GM23338 (cell line): ENCODE measurements around the gene HMGCLL1. TPM values are rescaled to one million over a fixed set of nuclear protein-coding genes. Genes with fewer than 3 reads are reported as not detected.

ENCODE experiments used
- ATAC-seq: fragments of 200-7000 bp; cut with Tn5 transposase; 3 replicates; pipeline ENCODE4 v1.9.1; 2020
- DNase-seq: peaks from one replicate; pipeline ENCODE4 v3.0.0-alpha.2; 2015; ENCODE audit warnings: low spot score
- H2AFZ ChIP-seq: fragments of 200-600 bp; sonication (generic); 2 replicates; pipeline ENCODE4 v1.8.0; 2016; ENCODE audit warnings: antibody characterized with exemption, mild to moderate bottlenecking, moderate library complexity
- H3F3A ChIP-seq: fragments of 200-600 bp; sonication (generic); replicated peaks from 2 replicates; pipeline ENCODE4 v1.8.0; 2017; ENCODE audit warnings: antibody characterized with exemption, mixed run types, low read depth
- H3K27ac ChIP-seq: fragments of 200-600 bp; sonication (generic); 2 replicates; pipeline ENCODE4 v1.6.1; 2016; ENCODE audit warnings: low read depth
- H3K27me3 ChIP-seq: fragments of 200-600 bp; sonication (generic); 2 replicates; pipeline ENCODE4 v1.8.0; 2016; ENCODE audit warnings: mild to moderate bottlenecking, mixed run types, moderate library complexity; ENCODE audit not compliant: insufficient read depth
- H3K36me3 ChIP-seq: fragments of 200-600 bp; sonication (generic); 2 replicates; pipeline ENCODE4 v1.8.0; 2016; ENCODE audit warnings: mild to moderate bottlenecking; ENCODE audit not compliant: insufficient read depth
- H3K4me1 ChIP-seq: fragments of 200-600 bp; sonication (generic); 2 replicates; pipeline ENCODE4 v1.8.0; 2016; ENCODE audit warnings: mild to moderate bottlenecking, moderate library complexity; ENCODE audit not compliant: insufficient read depth
- H3K4me2 ChIP-seq: fragments of 200-600 bp; sonication (generic); 2 replicates; pipeline ENCODE4 v1.7.1; 2017; ENCODE audit warnings: mixed run types
- H3K4me3 ChIP-seq: fragments of 200-600 bp; sonication (generic); 2 replicates; pipeline ENCODE4 v1.6.1; 2016; ENCODE audit warnings: mixed run types
- H3K79me2 ChIP-seq: fragments of 200-600 bp; sonication (generic); replicated peaks from 2 replicates; pipeline ENCODE4 v1.8.0; 2017; ENCODE audit warnings: mild to moderate bottlenecking; ENCODE audit not compliant: insufficient read depth
- H3K9me2 ChIP-seq: fragments of 200-600 bp; sonication (generic); 2 replicates; pipeline ENCODE4 v1.8.0; 2017; ENCODE audit not compliant: insufficient read depth
- H4K20me1 ChIP-seq: fragments of 200-600 bp; sonication (generic); replicated peaks from 2 replicates; pipeline ENCODE4 v1.8.0; 2017; ENCODE audit warnings: mild to moderate bottlenecking; ENCODE audit not compliant: insufficient read depth
- H3K27ac Mint-ChIP-seq: 2 replicates; pipeline ENCODE4 v1.8.0; 2020; ENCODE audit warnings: inconsistent platforms, mild to moderate bottlenecking, moderate library complexity, mixed read lengths
- H3K27me3 Mint-ChIP-seq: 3 replicates; pipeline ENCODE4 v1.8.0; 2022; ENCODE audit warnings: low read depth, mild to moderate bottlenecking, moderate library complexity, mixed read lengths, inconsistent platforms; ENCODE audit not compliant: insufficient read depth, poor library complexity
- H3K36me3 Mint-ChIP-seq: 3 replicates; pipeline ENCODE4 v1.8.0; 2021; ENCODE audit warnings: low read depth, mild to moderate bottlenecking, inconsistent platforms, moderate library complexity, mixed read lengths
- H3K4me1 Mint-ChIP-seq: 3 replicates; pipeline ENCODE4 v1.8.0; 2020; ENCODE audit warnings: mild to moderate bottlenecking, inconsistent platforms, mixed read lengths
- H3K4me3 Mint-ChIP-seq: 3 replicates; pipeline ENCODE4 v1.8.0; 2021; ENCODE audit warnings: moderate library complexity, mild to moderate bottlenecking, inconsistent platforms, mixed read lengths
- H3K9me3 Mint-ChIP-seq: 3 replicates; pipeline ENCODE4 v1.8.0; 2020; ENCODE audit warnings: moderate library complexity, mild to moderate bottlenecking, inconsistent platforms, mixed read lengths
- CREB1 ChIP-seq: fragments of 250-450 bp; sonication (Bioruptor Pico); IDR thresholded peaks from 2 replicates; pipeline ENCODE4 v1.5.0; 2020; ENCODE audit warnings: low read depth, mild to moderate bottlenecking, moderate library complexity
- CTCF ChIP-seq, 2 experiments: fragments of 200-600 bp in 1 of 2; sonication (generic) in 1 of 2; conservative IDR thresholded peaks; 2 replicates each; pipeline versions ENCODE4 v1.5.1 to v1.6.1; 2016 to 2017; ENCODE audit warnings: antibody characterized with exemption in 2 of 2, low read depth in 2 of 2, mild to moderate bottlenecking in 2 of 2, moderate library complexity in 1 of 2
- EZH2 ChIP-seq: fragments of 200-600 bp; sonication (generic); IDR thresholded peaks from one replicate; pipeline ENCODE4 v1.8.0; 2017; ENCODE audit warnings: antibody characterized with exemption, mild to moderate bottlenecking, low read depth; ENCODE audit not compliant: unreplicated experiment
- JUNB ChIP-seq: IDR thresholded peaks from one replicate; pipeline ENCODE4 v1.6.1; 2016; ENCODE audit warnings: antibody characterized with exemption; ENCODE audit not compliant: unreplicated experiment
- POLR2AphosphoS5 ChIP-seq: IDR thresholded peaks from 2 replicates; pipeline ENCODE4 v1.6.1; 2016; ENCODE audit warnings: antibody characterized with exemption, low read depth
- REST ChIP-seq: IDR thresholded peaks from one replicate; pipeline ENCODE4 v1.6.1; 2018; ENCODE audit warnings: antibody characterized with exemption; ENCODE audit not compliant: unreplicated experiment
- STAT1 ChIP-seq: IDR thresholded peaks from one replicate; pipeline ENCODE4 v1.6.1; 2016; ENCODE audit warnings: antibody characterized with exemption; ENCODE audit not compliant: unreplicated experiment
- ZNF331 ChIP-seq: fragments of 250-450 bp; sonication (Bioruptor Pico); IDR thresholded peaks from 2 replicates; pipeline ENCODE4 v1.5.0; 2020; ENCODE audit warnings: low read depth, mild to moderate bottlenecking, moderate library complexity
- ZNF462 ChIP-seq: fragments of 250-450 bp; sonication (Bioruptor Pico); IDR thresholded peaks from 2 replicates; pipeline ENCODE4 v1.5.0; 2020; ENCODE audit warnings: mild to moderate bottlenecking, moderate library complexity
- polyA plus RNA-seq: library from polyadenylated mRNA; unstranded; fragments of >200 nt; fragmentation: Nextera tagmentation; extraction: Ambion mirVana; gene quantifications from 2 replicates; pipeline ENCODE4 v1.2.1, GENCODE V29; 2016
- total RNA-seq: library from RNA; depleted of rRNA; stranded (reverse); fragments of >200 nt; shearing (Covaris generic); gene quantifications from 2 replicates; pipeline ENCODE4 v1.2.3, GENCODE V29; 2014

The HMGCLL1 gene
- total and polyA plus RNA-seq, 2 experiments from 2014 or later: 0.24 TPM; not detected in 1

- Histone ChIP-seq H3K36me3 (no peaks in the 10 kb centered on the region), H2AFZ (peak overlapping the region; percentile 1; the same call in 1 of the 2 replicates), H3K27me3 (no peaks in the 10 kb centered on the region), H3F3A (no peaks in the 10 kb centered on the region), H4K20me1 (no peaks in the 10 kb centered on the region), H3K9me2 (no peaks in the 10 kb centered on the region), H3K4me2 (no peak overlapping the region), H3K4me3 (no peak overlapping the region), H3K79me2 (no peaks in the 10 kb centered on the region), H3K4me1 (peaks cover 9% of the 10 kb centered on the region), H3K27ac (no peak overlapping the region)
- Mint-ChIP-seq H3K4me3 (no peak overlapping the region), H3K9me3 (no peaks in the 10 kb centered on the region), H3K4me1 (peaks cover 7% of the 10 kb centered on the region), H3K27me3 (no peaks in the 10 kb centered on the region), H3K27ac (no peak overlapping the region), H3K36me3 (no peaks in the 10 kb centered on the region)
- peak; percentile 29 for DNase-seq
- TF ChIP-seq CREB1: 0 out of 2 replicates have a peak, but pooled peaks have one; percentile 26
- TF ChIP-seq STAT1: no peak
- no peak for TF ChIP-seq ZNF462 (CRISPR knock-in tag)
- no peak for TF ChIP-seq EZH2
- no peak for ATAC-seq
These were observed 145.4 kb downstream of the HMGCLL1 start for GRCh38 chr6:55433446-55434130.

GRCh38 chr6:55423933-55424332, 155.1 kb downstream of the HMGCLL1 start:
- TF ChIP-seq ZNF331 (CRISPR knock-in tag): no peak
- TF ChIP-seq CTCF (conservative IDR thresholded peaks at IDR 0.05; ENCODE audit: low read depth in 2 of 2): no peak
- TF ChIP-seq JUNB: no peak
- TF ChIP-seq REST: no peak
- no peak for TF ChIP-seq CREB1
- no peak for TF ChIP-seq STAT1
- TF ChIP-seq POLR2AphosphoS5: no peak
- Mint-ChIP-seq H3K4me1 (no peaks in the 10 kb centered on the region), H3K9me3 (no peaks in the 10 kb centered on the region), H3K4me3 (no peak overlapping the region), H3K36me3 (no peaks in the 10 kb centered on the region), H3K27me3 (no peaks in the 10 kb centered on the region), H3K27ac (no peak overlapping the region)
- no peaks in the 10 kb centered on the region for H3K9me2 ChIP-seq
- H3K4me1 ChIP-seq: no peaks in the 10 kb centered on the region
- H4K20me1 ChIP-seq: no peaks in the 10 kb centered on the region
- H3K4me3 ChIP-seq: no peak overlapping the region
- H3K27ac ChIP-seq: no peak overlapping the region
- H3K4me2 ChIP-seq: no peak overlapping the region
- no peaks in the 10 kb centered on the region for H3K27me3 ChIP-seq
- H2AFZ ChIP-seq: peak overlapping the region; percentile 83; the same call in 1 of the 2 replicates
- no peaks in the 10 kb centered on the region for H3K79me2 ChIP-seq
- ATAC-seq (no peak), DNase-seq (no peak)
- H3F3A ChIP-seq: no peaks in the 10 kb centered on the region
- H3K36me3 ChIP-seq: no peaks in the 10 kb centered on the region
